Prostate gland (tissue), 2 donors: ENCODE results near the gene LRP2BP.

Experiments
- POLR2A ChIP-seq: fragments of 450-650 bp; IDR thresholded peaks from one replicate; pipeline ENCODE4 v1.6.1; 2016; ENCODE audit warnings: antibody characterized with exemption, mild to moderate bottlenecking
- TF ChIP-seq, protein P1 (sequence below), 4 experiments: fragments of 200-600 bp in 2 of 4; fragments of 450-650 bp in 2 of 4; sonication (generic) in 2 of 4; IDR thresholded peaks; 1 replicate in 3 of 4; 2 replicates in 1 of 4; pipeline ENCODE4 v1.5.1; 2016 to 2019; ENCODE audit warnings: antibody characterized with exemption in 4 of 4, mild to moderate bottlenecking in 2 of 4, moderate library complexity in 2 of 4

DNA sequence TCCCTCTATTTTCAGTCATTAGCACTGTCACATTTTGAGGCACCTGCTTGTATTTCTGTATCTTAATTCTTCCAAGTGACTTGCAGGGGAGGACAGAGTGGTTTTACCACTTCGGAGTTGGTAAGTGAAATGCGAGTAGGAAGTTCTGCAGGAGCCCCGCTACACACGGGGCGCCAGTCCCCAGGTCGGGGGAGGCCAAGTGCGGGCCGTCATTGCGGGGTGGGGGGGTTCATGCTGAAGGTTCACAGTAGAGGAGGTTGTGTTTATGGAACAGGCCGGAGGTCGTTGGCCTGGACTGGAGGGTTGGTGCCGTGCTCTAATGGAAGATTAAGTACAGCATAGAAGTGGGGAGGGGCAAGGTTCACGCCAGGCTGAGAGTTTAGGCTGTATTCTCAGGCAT, 44.0 kb downstream of the LRP2BP start:
- TF ChIP-seq, protein P1, sequence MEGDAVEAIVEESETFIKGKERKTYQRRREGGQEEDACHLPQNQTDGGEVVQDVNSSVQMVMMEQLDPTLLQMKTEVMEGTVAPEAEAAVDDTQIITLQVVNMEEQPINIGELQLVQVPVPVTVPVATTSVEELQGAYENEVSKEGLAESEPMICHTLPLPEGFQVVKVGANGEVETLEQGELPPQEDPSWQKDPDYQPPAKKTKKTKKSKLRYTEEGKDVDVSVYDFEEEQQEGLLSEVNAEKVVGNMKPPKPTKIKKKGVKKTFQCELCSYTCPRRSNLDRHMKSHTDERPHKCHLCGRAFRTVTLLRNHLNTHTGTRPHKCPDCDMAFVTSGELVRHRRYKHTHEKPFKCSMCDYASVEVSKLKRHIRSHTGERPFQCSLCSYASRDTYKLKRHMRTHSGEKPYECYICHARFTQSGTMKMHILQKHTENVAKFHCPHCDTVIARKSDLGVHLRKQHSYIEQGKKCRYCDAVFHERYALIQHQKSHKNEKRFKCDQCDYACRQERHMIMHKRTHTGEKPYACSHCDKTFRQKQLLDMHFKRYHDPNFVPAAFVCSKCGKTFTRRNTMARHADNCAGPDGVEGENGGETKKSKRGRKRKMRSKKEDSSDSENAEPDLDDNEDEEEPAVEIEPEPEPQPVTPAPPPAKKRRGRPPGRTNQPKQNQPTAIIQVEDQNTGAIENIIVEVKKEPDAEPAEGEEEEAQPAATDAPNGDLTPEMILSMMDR (IDR thresholded peaks at IDR 0.05): no peak
- no peak for TF ChIP-seq POLR2A
